Keratinocyte (primary cell): ENCODE results near the gene SNRPF.

Source experiments
- CTCF ChIP-seq, 3 experiments: IDR thresholded peaks in 1 of 3; conservative IDR thresholded peaks in 1 of 3; optimal IDR thresholded peaks in 1 of 3; 2 replicates in 2 of 3; 3 replicates in 1 of 3; pipeline versions ENCODE3 to v1.5.1; 2011; ENCODE audit warnings: low read length in 3 of 3, mild to moderate bottlenecking in 3 of 3, moderate library complexity in 2 of 3, control low read depth in 1 of 3, inconsistent platforms in 1 of 3; ENCODE audit not compliant: insufficient read depth in 2 of 3; ENCODE audit errors: extremely low read depth in 1 of 3
- EZH2 ChIP-seq: IDR thresholded peaks from one replicate; pipeline ENCODE4 v1.6.1; 2012; ENCODE audit warnings: inconsistent platforms, mild to moderate bottlenecking, low read length, moderate library complexity

GRCh38 chr12:95874452-95874851 lies 15.7 kb downstream of the SNRPF start:
- TF ChIP-seq CTCF (optimal IDR thresholded peaks at IDR 0.05 in 1 of 3, IDR thresholded peaks at IDR 0.05 in 1 of 3, conservative IDR thresholded peaks at IDR 0.05 in 1 of 3; ENCODE audit: extremely low read depth in 1 of 3, insufficient read depth in 2 of 3, low read length in 3 of 3), result no peak
- TF ChIP-seq EZH2, result no peak
